Hepatocyte (in vitro differentiated cells): ENCODE measurements around the gene TCF12. TPM values are rescaled to one million over a fixed set of nuclear protein-coding genes. Genes with fewer than 3 reads are reported as not detected.

Source experiments
- DNase-seq: peaks from one replicate; pipeline ENCODE4 v3.0.0-alpha.2; 2016; ENCODE audit warnings: low spot score
- H2AFZ ChIP-seq: fragments of 200-600 bp; sonication (generic); 2 replicates; pipeline ENCODE4 v1.6.0; 2016; ENCODE audit warnings: antibody characterized with exemption, mild to moderate bottlenecking
- H3K27ac ChIP-seq: fragments of 200-600 bp; sonication (generic); 2 replicates; pipeline ENCODE4 v1.5.1; 2016; ENCODE audit warnings: mild to moderate bottlenecking
- H3K27me3 ChIP-seq: fragments of 200-600 bp; sonication (generic); 2 replicates; pipeline ENCODE4 v1.6.1; 2016
- H3K36me3 ChIP-seq: fragments of 200-600 bp; sonication (generic); replicated peaks from 2 replicates; pipeline ENCODE4 v1.5.1; 2016; ENCODE audit warnings: low read depth; ENCODE audit not compliant: insufficient read depth
- H3K4me1 ChIP-seq: fragments of 200-600 bp; sonication (generic); 2 replicates; pipeline ENCODE4 v1.5.1; 2016; ENCODE audit warnings: mild to moderate bottlenecking, moderate library complexity; ENCODE audit not compliant: insufficient read depth
- H3K4me2 ChIP-seq: fragments of 200-600 bp; sonication (generic); 2 replicates; pipeline ENCODE4 v1.6.0; 2016
- H3K4me3 ChIP-seq: fragments of 200-600 bp; sonication (generic); 2 replicates; pipeline ENCODE4 v1.5.1; 2016; ENCODE audit warnings: mild to moderate bottlenecking
- H3K79me2 ChIP-seq: fragments of 200-600 bp; sonication (generic); 2 replicates; pipeline ENCODE4 v1.6.0; 2017; ENCODE audit warnings: mild to moderate bottlenecking
- H3K9me2 ChIP-seq: fragments of 200-600 bp; sonication (generic); replicated peaks from 2 replicates; pipeline ENCODE4 v1.6.0; 2017; ENCODE audit warnings: mild to moderate bottlenecking; ENCODE audit not compliant: insufficient read depth
- H3K9me3 ChIP-seq: fragments of 200-600 bp; sonication (generic); 2 replicates; pipeline ENCODE4 v1.5.1; 2016; ENCODE audit warnings: low read depth, mild to moderate bottlenecking
- H4K20me1 ChIP-seq: fragments of 200-600 bp; sonication (generic); 2 replicates; pipeline ENCODE4 v1.6.0; 2016; ENCODE audit warnings: mild to moderate bottlenecking; ENCODE audit not compliant: insufficient read depth, poor library complexity, severe bottlenecking
- EZH2 ChIP-seq: fragments of 200-600 bp; sonication (generic); IDR thresholded peaks from 2 replicates; pipeline ENCODE4 v1.6.1; 2016; ENCODE audit warnings: antibody characterized with exemption, mild to moderate bottlenecking, borderline replicate concordance
- EZH2phosphoT487 ChIP-seq: fragments of 200-600 bp; sonication (generic); IDR thresholded peaks from one replicate; pipeline ENCODE4 v1.6.1; 2018; ENCODE audit warnings: antibody characterized with exemption, mild to moderate bottlenecking, low read depth, moderate library complexity; ENCODE audit not compliant: unreplicated experiment, severe bottlenecking
- WGBS: methylation state at CpG from one replicate; pipeline ENCODE4 v1.1.6; 2016; ENCODE audit warnings: low lambda C conversion rate; ENCODE audit errors: missing lambda C conversion rate; 5-methylcytosine and 5-hydroxymethylcytosine counted together
- polyA plus RNA-seq: library from polyadenylated mRNA; unstranded; fragments of >200 nt; fragmentation: Nextera tagmentation; extraction: Ambion mirVana; gene quantifications from 2 replicates; pipeline ENCODE4 v1.2.1, GENCODE V29; 2016
- total RNA-seq: library from RNA; depleted of rRNA; stranded (reverse); fragments of >200 nt; gene quantifications from 2 replicates; pipeline ENCODE4 v1.2.3, GENCODE V29; 2014
- TF ChIP-seq, protein P1 (sequence below): fragments of 200-600 bp; sonication (generic); IDR thresholded peaks from 2 replicates; pipeline ENCODE4 v1.5.1; 2016; ENCODE audit warnings: antibody characterized with exemption, mild to moderate bottlenecking; ENCODE audit not compliant: poor library complexity

Gene TCF12
- total and polyA plus RNA-seq, 2 experiments from 2014 or later, result 42.0 to 93.2 TPM

DNA sequence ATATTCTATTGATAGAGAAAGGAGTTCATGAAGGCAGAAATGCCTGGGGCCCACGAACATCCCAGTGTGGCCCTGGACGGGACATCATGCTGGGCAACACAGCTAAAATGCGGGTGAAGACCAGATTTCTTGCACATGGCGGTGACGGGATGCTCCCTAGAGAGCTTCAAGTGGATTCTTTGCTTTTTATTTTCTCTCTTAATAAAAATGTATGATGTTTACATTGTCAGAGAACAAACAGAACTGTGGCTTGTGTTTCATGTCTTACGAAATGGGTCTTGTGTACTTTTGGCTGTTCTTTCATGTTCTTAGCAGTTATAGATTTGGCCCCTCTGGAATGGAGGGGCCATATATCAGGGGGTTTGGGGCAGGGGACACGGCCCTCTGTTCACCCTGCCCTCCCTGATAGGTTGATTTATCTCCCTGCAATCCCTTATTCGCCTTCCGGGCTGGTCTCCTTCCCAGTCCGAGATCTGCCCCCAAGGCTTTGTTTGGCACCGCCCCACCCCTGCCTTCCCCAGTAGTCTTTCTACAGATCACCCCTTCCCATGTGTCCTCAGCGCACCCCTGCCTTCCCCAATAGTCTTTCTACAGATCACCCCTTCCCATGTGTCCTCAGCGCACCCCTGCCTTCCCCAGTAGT is 389.2 kb downstream of the TCF12 start:
- Histone ChIP-seq H3K9me2 (no peaks in the 10 kb centered on the region), H2AFZ (peak overlapping the region; percentile 92), H3K4me3 (no peak overlapping the region), H3K9me3 (no peaks in the 10 kb centered on the region), H3K36me3 (no peaks in the 10 kb centered on the region), H3K4me2 (peak overlapping the region; percentile 93), H4K20me1 (no peaks in the 10 kb centered on the region), H3K79me2 (no peaks in the 10 kb centered on the region), H3K27ac (peak overlapping the region; percentile 75), H3K4me1 (peaks cover 33% of the 10 kb centered on the region), H3K27me3 (no peaks in the 10 kb centered on the region)
- TF ChIP-seq EZH2phosphoT487, result no peak
- TF ChIP-seq, protein P1, sequence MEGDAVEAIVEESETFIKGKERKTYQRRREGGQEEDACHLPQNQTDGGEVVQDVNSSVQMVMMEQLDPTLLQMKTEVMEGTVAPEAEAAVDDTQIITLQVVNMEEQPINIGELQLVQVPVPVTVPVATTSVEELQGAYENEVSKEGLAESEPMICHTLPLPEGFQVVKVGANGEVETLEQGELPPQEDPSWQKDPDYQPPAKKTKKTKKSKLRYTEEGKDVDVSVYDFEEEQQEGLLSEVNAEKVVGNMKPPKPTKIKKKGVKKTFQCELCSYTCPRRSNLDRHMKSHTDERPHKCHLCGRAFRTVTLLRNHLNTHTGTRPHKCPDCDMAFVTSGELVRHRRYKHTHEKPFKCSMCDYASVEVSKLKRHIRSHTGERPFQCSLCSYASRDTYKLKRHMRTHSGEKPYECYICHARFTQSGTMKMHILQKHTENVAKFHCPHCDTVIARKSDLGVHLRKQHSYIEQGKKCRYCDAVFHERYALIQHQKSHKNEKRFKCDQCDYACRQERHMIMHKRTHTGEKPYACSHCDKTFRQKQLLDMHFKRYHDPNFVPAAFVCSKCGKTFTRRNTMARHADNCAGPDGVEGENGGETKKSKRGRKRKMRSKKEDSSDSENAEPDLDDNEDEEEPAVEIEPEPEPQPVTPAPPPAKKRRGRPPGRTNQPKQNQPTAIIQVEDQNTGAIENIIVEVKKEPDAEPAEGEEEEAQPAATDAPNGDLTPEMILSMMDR, result no peak
- TF ChIP-seq EZH2, result no peak
- no peak for DNase-seq
- 78% methylated on average over 10 of the region's 13 CpGs for WGBS

DNA sequence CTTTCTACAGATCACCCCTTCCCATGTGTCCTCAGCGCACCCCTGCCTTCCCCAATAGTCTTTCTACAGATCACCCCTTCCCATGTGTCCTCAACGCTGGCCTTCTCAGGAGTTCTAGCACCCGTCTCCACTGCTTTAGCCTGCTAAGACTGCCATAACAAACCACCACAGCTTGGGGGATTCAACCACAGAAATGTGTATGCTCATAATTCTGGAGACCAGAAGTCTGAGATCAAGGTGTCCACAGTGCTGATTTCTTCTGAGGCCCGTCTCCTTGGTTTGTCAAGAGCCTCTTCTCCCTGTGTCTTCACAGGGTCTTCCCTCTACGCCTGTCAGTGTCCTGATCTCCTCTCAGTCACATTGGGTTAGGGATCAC is 389.7 kb downstream of the TCF12 start:
- no peaks in the 10 kb centered on the region for H3K36me3 ChIP-seq
- H3K27ac ChIP-seq, result peak overlapping the region; percentile 49
- H3K9me2 ChIP-seq, result no peaks in the 10 kb centered on the region

DNA sequence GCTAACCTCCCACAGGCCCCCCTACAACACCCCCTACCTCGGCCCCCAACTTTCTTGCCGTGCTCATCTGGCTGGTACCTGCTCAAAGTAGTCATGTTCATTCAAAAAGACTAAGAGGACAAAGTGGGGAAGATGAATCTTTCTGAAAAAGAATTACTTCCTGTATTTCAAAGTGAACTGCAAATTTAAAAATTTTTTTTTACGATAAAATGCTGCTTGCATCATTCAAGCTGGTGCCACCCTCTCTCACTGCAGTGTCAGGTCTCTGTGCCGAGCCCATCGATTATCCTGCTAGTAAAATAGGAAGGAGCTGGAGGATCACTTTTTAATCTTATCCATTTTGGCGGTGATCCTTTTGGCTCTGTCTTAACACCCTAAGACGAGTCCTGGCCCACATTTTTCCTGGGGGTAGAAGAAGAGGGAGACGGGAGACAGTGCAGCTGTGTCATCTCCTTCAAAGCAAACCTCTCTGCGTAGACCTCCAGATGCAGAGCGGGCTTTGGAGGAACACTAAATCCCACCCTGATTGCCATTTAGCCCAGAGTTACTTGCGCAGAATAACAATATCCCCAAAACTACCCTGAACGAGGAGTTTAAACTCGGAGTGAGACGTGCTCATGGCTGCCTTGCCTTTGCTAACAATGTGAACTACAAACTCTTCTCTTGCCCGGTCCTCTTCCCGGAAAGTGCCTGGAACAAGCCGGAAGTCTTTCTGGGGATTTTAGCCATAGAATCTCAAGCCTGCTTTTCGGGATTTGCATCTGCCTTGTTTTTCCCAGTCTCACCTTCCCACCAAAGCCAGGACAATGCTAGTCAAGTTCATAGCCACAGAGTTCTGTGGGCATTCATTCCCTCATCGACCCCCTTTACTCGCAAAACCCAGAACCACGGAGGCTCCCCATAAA is 391.7 kb downstream of the TCF12 start:
- Histone ChIP-seq H3K4me1 (peaks cover 47% of the 10 kb centered on the region), H3K27ac (peak overlapping the region; percentile 94)

More for the DNA sequence above, 389.7 kb downstream of the TCF12 start:
- H3K4me1 ChIP-seq, result peaks cover 38% of the 10 kb centered on the region
- no peaks in the 10 kb centered on the region for H3K9me3 ChIP-seq
- no peaks in the 10 kb centered on the region for H3K27me3 ChIP-seq
- no peak for TF ChIP-seq EZH2
- TF ChIP-seq, protein P1, result no peak
- TF ChIP-seq EZH2phosphoT487, result no peak
- 94% methylated on average over 5 of the region's 5 CpGs for WGBS
- H3K79me2 ChIP-seq, result no peaks in the 10 kb centered on the region
- no peak overlapping the region for H3K4me2 ChIP-seq
- H3K4me3 ChIP-seq, result no peak overlapping the region
- no peaks in the 10 kb centered on the region for H4K20me1 ChIP-seq
- H2AFZ ChIP-seq, result no peak overlapping the region
- no peak for DNase-seq

More for the DNA sequence above, 391.7 kb downstream of the TCF12 start:
- H3K4me2 ChIP-seq, result no peak overlapping the region
- H3K4me3 ChIP-seq, result no peak overlapping the region
- H3K36me3 ChIP-seq, result no peaks in the 10 kb centered on the region
- no peak overlapping the region for H2AFZ ChIP-seq
- DNase-seq, result no peak
- H3K79me2 ChIP-seq, result no peaks in the 10 kb centered on the region
- no peaks in the 10 kb centered on the region for H3K27me3 ChIP-seq
- TF ChIP-seq, protein P1, result no peak
- TF ChIP-seq EZH2 (no peak), EZH2phosphoT487 (no peak)
- 73% methylated on average over 21 of the region's 21 CpGs for WGBS
- H3K9me2 ChIP-seq, result no peaks in the 10 kb centered on the region
- H4K20me1 ChIP-seq, result no peaks in the 10 kb centered on the region
- H3K9me3 ChIP-seq, result no peaks in the 10 kb centered on the region
